DLD1 (cell line): ENCODE results near the gene TNXB.

Source experiments
- in situ Hi-C: cut with HindIII; loops from 2 replicates; pipeline ENCODE4 v1.10.0; 2017; ENCODE audit warnings: low sequenced_read_pairs

Gene TNXB

GRCh38 chr6:32140420-32141046 is 31.4 kb upstream of the TNXB start:
- in situ Hi-C loops: no loop called here

- in situ Hi-C loops: no loop called here
These were observed 30.5 kb upstream of the TNXB start for GRCh38 chr6:32139590-32139989.

GRCh38 chr6:32137454-32137853 is 28.3 kb upstream of the TNXB start:
- in situ Hi-C loops: no loop called here

DNA sequence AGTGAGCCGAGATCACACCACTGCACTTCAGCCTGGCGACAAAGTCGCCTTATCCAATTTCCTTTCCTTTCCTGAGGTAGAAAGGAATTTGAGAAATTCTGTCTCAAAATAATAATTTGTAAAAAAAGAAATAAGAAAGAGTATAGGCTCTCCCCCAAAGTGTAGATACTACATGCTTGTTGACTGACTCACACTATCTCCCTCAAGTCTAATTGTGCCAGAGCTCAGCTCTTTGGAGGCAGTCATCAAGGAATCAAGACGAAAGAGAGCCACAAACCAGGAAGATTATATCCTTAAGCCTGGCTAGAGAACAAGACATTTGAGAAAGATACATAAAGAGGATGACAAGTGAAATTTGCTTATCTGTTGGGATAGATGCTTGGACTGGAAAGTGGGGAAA is 24.6 kb upstream of the TNXB start:
- in situ Hi-C loops: no loop called here

- in situ Hi-C loops: no loop called here
These were observed 23.0 kb upstream of the TNXB start for GRCh38 chr6:32132110-32132509.

GRCh38 chr6:32131439-32131948 is 22.4 kb upstream of the TNXB start:
- in situ Hi-C loops: no loop called here

DNA sequence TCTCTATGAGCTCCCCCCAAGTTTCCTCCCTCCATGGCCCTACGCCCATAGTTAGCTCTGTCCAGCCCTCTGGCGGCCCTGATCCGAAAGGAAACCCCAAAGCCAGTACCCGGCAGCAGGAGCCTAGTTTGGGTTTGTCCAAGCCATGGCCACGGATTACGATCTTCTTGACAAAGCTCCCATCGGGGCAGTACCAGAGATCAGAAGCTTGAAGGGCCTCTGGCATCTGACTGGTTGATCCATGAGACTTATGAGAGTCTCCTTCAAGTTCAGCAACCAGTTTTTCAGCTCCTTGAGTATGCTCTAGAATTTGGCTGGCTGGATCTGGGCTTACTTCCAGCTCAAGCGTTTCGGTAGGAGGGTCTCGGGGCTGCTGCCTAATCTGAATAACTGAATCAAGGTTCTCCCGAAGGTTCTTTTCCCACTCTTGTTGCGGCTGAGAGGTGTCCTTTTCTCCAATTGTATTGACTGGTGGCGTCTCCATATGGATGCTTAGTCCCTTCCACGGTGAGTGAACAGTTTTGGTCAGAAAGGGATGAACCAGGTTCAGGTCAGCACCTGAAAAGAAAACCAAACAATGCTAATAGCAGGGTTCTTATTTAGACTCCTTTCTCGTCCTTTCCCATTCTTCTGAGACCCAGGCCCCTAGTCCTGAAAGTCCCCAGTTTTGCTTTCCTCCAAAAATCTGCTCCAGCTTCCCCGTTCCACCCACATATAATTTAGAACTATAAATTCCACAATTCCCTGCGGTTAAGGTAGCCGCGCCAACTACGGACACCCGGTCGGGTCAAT is 20.4 kb upstream of the TNXB start:
- in situ Hi-C loops: no loop called here

DNA sequence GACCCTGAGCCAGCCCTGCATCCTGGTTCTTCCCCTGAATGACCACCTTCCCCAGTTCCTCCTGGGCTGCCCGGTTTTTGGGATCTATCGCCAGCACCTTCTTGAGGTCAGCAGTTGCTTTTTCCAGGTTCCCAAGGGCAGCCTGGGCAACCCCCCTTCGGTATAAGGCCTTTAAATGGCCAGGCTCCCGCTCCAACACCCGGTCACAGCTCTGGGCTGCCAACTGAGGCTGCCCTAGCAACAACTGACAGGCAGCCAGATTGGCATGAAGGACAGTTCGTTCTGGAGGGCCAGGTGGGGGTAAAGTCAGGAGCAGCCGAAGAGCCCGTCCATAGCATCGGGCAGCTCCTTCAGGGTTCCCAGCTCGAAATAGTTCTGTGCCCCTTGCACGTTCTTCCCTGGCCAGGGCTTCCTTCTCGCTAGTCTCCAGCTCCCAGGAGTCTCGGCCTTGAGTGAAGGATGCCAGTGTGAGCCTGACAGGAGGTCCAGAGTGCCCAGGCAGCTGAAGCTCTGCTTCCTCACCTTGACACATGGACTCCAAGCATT is 19.7 kb upstream of the TNXB start:
- in situ Hi-C loops: no loop called here

DNA sequence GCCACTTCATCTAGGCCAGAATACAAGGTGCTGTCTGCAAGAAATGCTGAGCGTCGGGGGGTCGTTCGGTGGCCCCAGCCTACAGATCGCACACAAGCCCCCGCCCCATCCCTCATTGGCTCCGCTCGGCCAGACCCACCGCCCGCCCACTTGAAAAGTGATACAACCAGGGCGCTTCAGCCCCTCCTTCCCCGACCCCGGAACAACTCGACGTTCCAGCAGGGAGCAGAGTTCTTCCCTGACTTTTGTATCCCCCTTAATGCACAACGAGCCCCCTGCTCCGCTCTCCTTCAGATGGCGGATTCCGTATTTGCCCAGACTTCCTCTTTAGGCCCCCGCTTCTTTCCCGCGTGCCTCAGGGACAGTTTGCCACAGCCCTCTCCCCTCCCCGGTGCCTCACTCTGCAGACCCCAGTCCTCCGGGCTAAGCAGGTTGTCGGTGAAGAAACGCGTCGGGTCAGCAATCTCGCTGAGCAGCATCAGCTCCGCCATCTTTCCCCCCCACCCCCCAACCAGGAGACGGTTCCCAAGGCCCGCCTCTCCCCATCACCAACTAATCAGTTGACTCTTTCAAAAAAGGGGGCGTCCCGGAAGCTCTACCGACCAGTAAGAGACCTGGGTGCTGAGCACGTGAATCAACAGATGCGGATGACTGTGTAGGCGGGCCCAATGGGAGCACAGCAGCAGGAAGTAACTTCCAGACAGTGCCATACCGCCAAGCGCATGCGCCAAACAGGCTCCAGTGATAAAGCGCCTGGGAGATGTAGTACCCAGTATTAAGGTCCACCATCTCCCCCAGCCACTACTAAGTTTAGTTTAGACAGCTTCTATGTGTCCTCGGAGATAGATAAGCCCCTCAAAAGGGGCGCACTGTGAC is 18.8 kb upstream of the TNXB start, which contains the start of gene ATF6B:
ATF6B (minus strand) TSS at position 530 of the 876 bp plus-strand sequence; CDS start at position 491, 39 bp downstream.
- in situ Hi-C loops: no loop called here

DNA sequence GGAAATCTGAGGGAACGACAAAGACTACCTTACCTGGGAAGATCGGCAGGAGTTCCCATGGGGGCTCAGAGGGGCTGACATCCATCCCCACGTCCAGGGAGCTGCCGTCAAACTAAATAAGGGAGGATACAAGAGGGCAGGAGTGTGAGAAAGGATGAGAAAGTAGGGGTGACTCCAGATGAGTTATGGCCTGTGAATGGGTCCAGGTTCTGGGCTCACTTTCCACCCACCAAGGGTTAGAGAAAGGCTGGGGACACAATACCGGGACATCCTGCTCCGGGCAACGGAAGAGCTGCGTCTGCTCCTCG is 18.2 kb upstream of the TNXB start:
- in situ Hi-C loops: no loop called here

GRCh38 chr6:32126880-32127279 is 17.7 kb upstream of the TNXB start:
- in situ Hi-C loops: no loop called here

DNA sequence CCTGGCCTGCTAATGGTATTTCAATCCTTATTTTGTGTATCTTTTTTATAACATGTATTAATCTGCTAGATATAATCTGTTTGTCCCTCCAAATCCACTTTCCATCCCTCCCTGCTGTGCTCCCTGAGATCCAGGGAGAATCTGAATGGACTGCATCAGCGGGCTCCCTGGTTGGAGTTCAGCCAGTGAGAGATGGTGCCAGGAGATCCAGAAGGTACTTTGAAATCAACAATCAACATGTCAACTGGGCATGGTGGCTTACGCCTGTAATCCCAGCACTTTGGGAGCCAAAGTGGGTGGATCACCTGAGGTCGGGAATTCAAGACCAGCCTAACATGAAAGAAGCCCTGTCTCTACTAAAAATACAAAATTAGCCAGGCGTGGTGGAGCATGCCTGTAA is 14.5 kb upstream of the TNXB start:
- in situ Hi-C loops: no loop called here

- in situ Hi-C loops: no loop called here
These were observed 11.5 kb upstream of the TNXB start for GRCh38 chr6:32120573-32121059.

DNA sequence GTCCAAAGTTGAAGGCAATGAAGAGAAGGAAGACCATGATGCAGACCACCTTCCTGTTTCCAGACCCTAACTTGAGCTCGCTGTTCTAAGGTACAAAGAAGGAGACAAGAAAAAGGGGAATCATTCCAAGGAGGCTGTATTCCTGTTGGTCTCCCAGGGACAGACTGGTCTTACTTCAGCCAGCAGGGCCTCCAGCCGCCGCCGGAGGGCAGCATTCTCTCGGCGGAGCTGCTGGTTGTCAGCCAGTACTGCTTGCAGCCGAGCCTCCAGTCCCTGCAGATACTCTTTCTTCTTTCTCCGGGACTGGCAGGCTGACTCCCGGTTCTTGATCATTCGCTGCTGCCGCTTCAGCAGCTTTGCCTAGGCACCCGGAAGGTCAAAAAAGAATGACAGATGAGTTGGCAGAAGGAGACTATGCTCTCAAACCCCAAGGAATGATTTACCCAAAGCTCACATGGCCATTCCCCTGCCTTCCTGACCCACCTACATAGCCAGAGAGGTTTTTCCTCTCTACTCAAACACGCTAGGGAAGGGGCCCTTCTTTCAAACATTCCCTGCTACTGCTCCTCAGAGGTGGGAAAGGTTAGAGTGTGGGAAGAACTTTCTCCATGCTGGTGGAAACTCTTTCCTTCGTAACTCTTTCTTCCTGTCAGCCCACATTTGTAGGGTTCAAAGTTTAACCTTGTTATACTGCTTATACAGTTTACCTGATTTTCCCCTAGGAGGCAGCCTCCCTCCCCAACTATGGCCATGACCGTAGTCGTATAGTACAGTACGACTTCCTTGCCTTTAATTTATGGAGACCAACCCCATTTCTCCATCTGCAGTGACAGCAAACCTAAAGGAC is 9.9 kb upstream of the TNXB start:
- in situ Hi-C loops: no loop called here

DNA sequence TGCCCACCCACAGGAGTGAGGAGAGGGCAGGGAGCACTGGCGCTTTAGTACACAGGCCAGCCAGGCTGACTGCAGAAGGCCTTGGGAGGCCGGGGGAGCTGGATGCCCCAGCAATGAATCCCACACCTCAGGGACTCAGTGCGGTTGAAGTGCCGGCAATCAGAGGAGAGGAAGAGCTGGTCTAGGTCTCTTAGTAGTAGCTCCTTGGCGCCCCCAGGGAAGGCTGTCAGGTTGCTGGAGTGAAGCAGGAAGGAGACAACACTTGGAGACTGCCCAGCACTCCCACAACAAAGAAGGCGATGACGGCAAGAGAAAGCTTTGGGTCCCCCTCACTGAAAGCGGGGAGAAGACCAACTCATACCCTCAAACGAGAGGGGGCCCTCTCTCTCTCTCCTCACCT is 8.3 kb upstream of the TNXB start:
- in situ Hi-C loops: no loop called here

DNA sequence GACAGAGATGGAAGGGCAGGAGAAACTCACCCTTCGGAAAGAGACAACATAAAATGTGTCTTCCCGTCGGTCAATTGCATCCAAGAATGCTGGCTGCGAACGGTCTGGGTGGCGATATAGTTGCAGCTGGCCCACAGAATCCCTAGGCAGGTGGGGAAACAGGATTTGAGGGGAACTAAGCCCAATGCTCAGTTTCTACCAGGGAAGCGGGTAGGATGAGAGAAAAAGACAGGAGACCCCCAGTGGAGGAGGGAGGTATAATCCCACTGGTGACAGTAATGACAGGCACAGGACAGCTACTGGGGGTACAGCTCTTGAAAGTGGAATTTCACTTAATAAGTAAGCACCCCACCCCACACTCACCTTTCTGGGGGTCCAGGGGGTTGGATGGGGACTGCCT is 7.5 kb upstream of the TNXB start:
- in situ Hi-C loops: no loop called here

- in situ Hi-C loops: no loop called here
These were observed 6.5 kb upstream of the TNXB start for GRCh38 chr6:32115623-32116022.

- in situ Hi-C loops: no loop called here
These were observed 5.7 kb upstream of the TNXB start for GRCh38 chr6:32114796-32115195.

DNA sequence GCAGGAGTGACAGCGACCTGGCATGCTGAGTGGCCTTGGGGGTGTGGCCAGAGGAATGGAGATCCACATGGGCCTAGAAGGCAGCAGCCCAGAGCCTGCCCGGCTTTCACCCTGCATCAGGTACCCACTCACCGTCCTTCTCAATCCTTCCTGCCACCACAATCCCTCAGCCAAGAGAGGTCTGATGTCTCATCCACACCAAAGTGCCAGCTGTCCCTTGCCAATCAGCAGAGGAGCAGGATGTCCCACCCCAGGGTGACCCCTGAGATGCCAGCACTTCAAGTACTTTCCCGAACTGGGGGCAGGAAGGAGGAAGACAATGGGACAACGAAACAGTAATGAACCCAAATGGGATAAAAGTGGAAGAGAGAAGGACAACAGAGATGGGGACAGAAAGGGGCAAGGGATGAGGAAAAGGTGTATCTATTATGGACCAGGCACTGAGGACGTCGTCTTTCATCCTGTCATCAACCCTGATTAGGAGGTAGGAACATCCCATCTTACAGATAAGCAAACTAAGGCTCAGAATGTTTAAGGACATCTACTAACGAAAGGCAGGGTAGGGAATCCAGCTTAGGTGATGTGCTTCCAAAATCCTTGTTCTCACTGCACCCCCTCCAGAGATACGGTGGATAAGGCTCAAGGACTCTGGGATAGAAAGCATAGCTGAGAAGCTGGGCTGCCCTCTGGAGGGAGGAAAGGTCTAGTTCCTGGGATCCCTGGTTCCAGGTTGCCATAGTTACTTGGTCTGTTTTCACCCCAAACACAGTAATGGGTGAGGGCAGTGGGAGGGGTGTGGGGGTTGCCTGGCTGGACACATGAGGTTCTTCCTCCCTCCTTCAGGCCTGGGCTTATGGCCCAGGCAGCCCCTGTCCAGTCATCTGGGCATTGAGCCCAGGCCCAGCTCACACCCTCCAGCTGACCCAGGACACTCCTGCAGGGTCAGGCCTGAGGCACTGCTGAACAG is 4.5 kb upstream of the TNXB start:
- in situ Hi-C loops: no loop called here
